HepG2 (cell line): ENCODE results near the gene CACNA1I. TPM values are rescaled to one million over a fixed set of nuclear protein-coding genes. Genes with fewer than 3 reads are reported as not detected.

ENCODE experiments used
- ATF1 ChIP-seq: IDR thresholded peaks from 2 replicates; pipeline ENCODE4 v1.6.1; 2016; ENCODE audit warnings: mild to moderate bottlenecking, control low read depth
- ATF7-NPFF ChIP-seq: sonication (generic); formaldehyde crosslinking; IDR thresholded peaks from 2 replicates; pipeline ENCODE4 v1.8.1; 2023; ENCODE audit warnings: mild to moderate bottlenecking, low read depth, missing genetic modification reagents, moderate library complexity
- BRD4 ChIP-seq: sonication (generic); formaldehyde crosslinking; IDR thresholded peaks from 2 replicates; pipeline ENCODE4 v1.4.0; 2020; ENCODE audit warnings: missing genetic modification reagents
- FLYWCH1 ChIP-seq: sonication (generic); formaldehyde crosslinking; IDR thresholded peaks from 2 replicates; pipeline ENCODE4 v1.8.1; 2023; ENCODE audit warnings: mild to moderate bottlenecking, missing genetic modification reagents
- FOSL2 ChIP-seq: sonication (generic); formaldehyde crosslinking; IDR thresholded peaks from 2 replicates; pipeline ENCODE4 v1.4.0; 2020; ENCODE audit warnings: missing genetic modification reagents
- FOXO1 ChIP-seq: sonication (generic); formaldehyde crosslinking; IDR thresholded peaks from 2 replicates; pipeline ENCODE4 v1.4.0; 2020; ENCODE audit warnings: missing genetic modification reagents
- FOXP1 ChIP-seq, 2 experiments: fragments of 450-650 bp in 1 of 2; IDR thresholded peaks; 2 replicates each; pipeline ENCODE4 v1.6.1; 2017 to 2018; ENCODE audit warnings: antibody characterized with exemption in 1 of 2
- HHEX ChIP-seq: IDR thresholded peaks from 2 replicates; pipeline ENCODE4 v1.6.1; 2016; ENCODE audit warnings: control low read depth
- HIVEP1 ChIP-seq: sonication (generic); formaldehyde crosslinking; IDR thresholded peaks from 2 replicates; pipeline ENCODE4 v1.4.0; 2020; ENCODE audit warnings: mild to moderate bottlenecking, missing genetic modification reagents
- HNRNPH1 ChIP-seq: fragments of 200-400 bp; formaldehyde crosslinking; optimal IDR thresholded peaks from 2 replicates; pipeline ENCODE3; 2017; ENCODE audit warnings: mild to moderate bottlenecking, low read depth, low read length
- MLLT10 ChIP-seq: sonication (generic); formaldehyde crosslinking; IDR thresholded peaks from 2 replicates; pipeline ENCODE4 v1.4.0; 2020; ENCODE audit warnings: missing genetic modification reagents
- NFIB ChIP-seq: sonication (generic); formaldehyde crosslinking; IDR thresholded peaks from 2 replicates; pipeline ENCODE4 v1.9.0; 2021; ENCODE audit warnings: missing genetic modification reagents, mild to moderate bottlenecking, borderline replicate concordance
- RBAK ChIP-seq: sonication (generic); formaldehyde crosslinking; IDR thresholded peaks from 2 replicates; pipeline ENCODE4 v1.5.1; 2020; ENCODE audit warnings: mild to moderate bottlenecking, missing genetic modification reagents
- SIX1 ChIP-seq: sonication (generic); formaldehyde crosslinking; IDR thresholded peaks from 2 replicates; pipeline ENCODE4 v1.4.0; 2020; ENCODE audit warnings: missing genetic modification reagents, borderline replicate concordance
- SOX6 ChIP-seq, 2 experiments: fragments of 450-650 bp in 1 of 2; sonication (generic) in 1 of 2; formaldehyde crosslinking in 1 of 2; IDR thresholded peaks; 2 replicates each; pipeline versions ENCODE4 v1.4.0 to v1.6.1; 2017 to 2020; ENCODE audit warnings: antibody characterized with exemption in 1 of 2, mild to moderate bottlenecking in 1 of 2, missing genetic modification reagents in 1 of 2
- SRSF4 ChIP-seq: fragments of 200-400 bp; formaldehyde crosslinking; IDR thresholded peaks from one replicate; pipeline ENCODE4 v1.6.1; 2018; ENCODE audit warnings: mild to moderate bottlenecking, low read depth, low read length, moderate library complexity; ENCODE audit not compliant: poor library complexity, severe bottlenecking
- STAG1 ChIP-seq: sonication (generic); formaldehyde crosslinking; IDR thresholded peaks from 2 replicates; pipeline ENCODE4 v1.4.0; 2020; ENCODE audit warnings: missing genetic modification reagents
- ZBTB3 ChIP-seq: sonication (generic); formaldehyde crosslinking; IDR thresholded peaks from 2 replicates; pipeline ENCODE4 v1.4.0; 2020; ENCODE audit warnings: low read depth, mild to moderate bottlenecking, moderate library complexity, missing genetic modification reagents, borderline replicate concordance
- ZBTB42 ChIP-seq: sonication (generic); formaldehyde crosslinking; IDR thresholded peaks from 2 replicates; pipeline ENCODE4 v1.5.0; 2020; ENCODE audit warnings: mild to moderate bottlenecking, missing genetic modification reagents
- ZNF331 ChIP-seq: sonication (generic); formaldehyde crosslinking; IDR thresholded peaks from 2 replicates; pipeline ENCODE4 v1.4.0; 2020; ENCODE audit warnings: missing genetic modification reagents
- ZNF75D ChIP-seq: sonication (generic); formaldehyde crosslinking; IDR thresholded peaks from 2 replicates; pipeline ENCODE4 v1.8.1; 2023; ENCODE audit warnings: missing genetic modification reagents, mild to moderate bottlenecking, borderline replicate concordance
- ZNF792 ChIP-seq: IDR thresholded peaks from 2 replicates; pipeline ENCODE4 v1.6.1; 2016
- ZNF879 ChIP-seq: sonication (generic); formaldehyde crosslinking; IDR thresholded peaks from 2 replicates; pipeline ENCODE4 v1.8.1; 2023; ENCODE audit warnings: missing genetic modification reagents
- polyA plus RNA-seq, 8 experiments: library from polyadenylated mRNA; depleted of rRNA in 3 of 8; stranded (reverse) in 7 of 8; unstranded in 1 of 8; fragments of >200 nt; fragmentation: Illumina TruSeq in 4 of 8; extraction: Trizol in 4 of 8; gene quantifications; 2 replicates each; pipeline versions ENCODE4 v1.2.1 to v1.2.3, GENCODE V29; 2011 to 2016; ENCODE audit warnings: low read depth in 4 of 8, missing spikeins in 1 of 8, mixed read lengths in 1 of 8; ENCODE audit not compliant: insufficient read depth in 1 of 8
- total RNA-seq, 5 experiments: library from RNA; depleted of rRNA; stranded (reverse); fragments of >200 nt; fragmentation: Illumina TruSeq; extraction: Trizol; gene quantifications; 2 replicates each; pipeline ENCODE4 v1.2.3, GENCODE V29; 2016; ENCODE audit warnings: low read depth in 1 of 5
- TF ChIP-seq, protein P1 (sequence below): sonication (generic); formaldehyde crosslinking; IDR thresholded peaks from 2 replicates; pipeline ENCODE4 v1.4.0; 2020; ENCODE audit warnings: missing genetic modification reagents
- TF ChIP-seq, protein P2 (sequence below): sonication (generic); formaldehyde crosslinking; IDR thresholded peaks from 2 replicates; pipeline ENCODE4 v1.5.0; 2020; ENCODE audit warnings: mild to moderate bottlenecking, missing genetic modification reagents, moderate library complexity
- TF ChIP-seq, protein P3 (sequence below): sonication (generic); formaldehyde crosslinking; IDR thresholded peaks from 2 replicates; pipeline ENCODE4 v1.5.0; 2020; ENCODE audit warnings: missing genetic modification reagents

The CACNA1I gene
- total and polyA plus RNA-seq, 2 of the 13 experiments (the other 11 are each of a cell fraction or from before 2014, with no cell fraction given): not detected

DNA sequence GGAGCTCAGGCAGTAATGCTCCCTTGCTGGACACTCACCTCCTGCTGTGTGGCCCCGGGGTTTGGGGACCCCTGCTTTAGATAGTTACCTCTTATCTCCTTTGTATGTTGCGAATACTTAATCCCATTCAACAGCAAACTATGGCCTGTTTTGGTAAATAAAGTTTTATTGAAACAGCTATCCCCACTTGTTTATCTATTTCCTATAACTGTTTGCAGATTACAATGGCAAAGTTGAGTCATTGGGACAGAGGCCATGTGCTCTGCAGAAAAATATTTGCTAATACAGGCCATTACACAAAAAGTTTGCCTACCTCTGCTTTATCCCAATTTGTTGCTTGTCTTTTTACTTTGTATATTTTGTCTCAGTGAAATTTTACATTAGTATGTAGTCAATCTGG is 68.4 kb downstream of the CACNA1I start (continued):
- TF ChIP-seq, protein P1, sequence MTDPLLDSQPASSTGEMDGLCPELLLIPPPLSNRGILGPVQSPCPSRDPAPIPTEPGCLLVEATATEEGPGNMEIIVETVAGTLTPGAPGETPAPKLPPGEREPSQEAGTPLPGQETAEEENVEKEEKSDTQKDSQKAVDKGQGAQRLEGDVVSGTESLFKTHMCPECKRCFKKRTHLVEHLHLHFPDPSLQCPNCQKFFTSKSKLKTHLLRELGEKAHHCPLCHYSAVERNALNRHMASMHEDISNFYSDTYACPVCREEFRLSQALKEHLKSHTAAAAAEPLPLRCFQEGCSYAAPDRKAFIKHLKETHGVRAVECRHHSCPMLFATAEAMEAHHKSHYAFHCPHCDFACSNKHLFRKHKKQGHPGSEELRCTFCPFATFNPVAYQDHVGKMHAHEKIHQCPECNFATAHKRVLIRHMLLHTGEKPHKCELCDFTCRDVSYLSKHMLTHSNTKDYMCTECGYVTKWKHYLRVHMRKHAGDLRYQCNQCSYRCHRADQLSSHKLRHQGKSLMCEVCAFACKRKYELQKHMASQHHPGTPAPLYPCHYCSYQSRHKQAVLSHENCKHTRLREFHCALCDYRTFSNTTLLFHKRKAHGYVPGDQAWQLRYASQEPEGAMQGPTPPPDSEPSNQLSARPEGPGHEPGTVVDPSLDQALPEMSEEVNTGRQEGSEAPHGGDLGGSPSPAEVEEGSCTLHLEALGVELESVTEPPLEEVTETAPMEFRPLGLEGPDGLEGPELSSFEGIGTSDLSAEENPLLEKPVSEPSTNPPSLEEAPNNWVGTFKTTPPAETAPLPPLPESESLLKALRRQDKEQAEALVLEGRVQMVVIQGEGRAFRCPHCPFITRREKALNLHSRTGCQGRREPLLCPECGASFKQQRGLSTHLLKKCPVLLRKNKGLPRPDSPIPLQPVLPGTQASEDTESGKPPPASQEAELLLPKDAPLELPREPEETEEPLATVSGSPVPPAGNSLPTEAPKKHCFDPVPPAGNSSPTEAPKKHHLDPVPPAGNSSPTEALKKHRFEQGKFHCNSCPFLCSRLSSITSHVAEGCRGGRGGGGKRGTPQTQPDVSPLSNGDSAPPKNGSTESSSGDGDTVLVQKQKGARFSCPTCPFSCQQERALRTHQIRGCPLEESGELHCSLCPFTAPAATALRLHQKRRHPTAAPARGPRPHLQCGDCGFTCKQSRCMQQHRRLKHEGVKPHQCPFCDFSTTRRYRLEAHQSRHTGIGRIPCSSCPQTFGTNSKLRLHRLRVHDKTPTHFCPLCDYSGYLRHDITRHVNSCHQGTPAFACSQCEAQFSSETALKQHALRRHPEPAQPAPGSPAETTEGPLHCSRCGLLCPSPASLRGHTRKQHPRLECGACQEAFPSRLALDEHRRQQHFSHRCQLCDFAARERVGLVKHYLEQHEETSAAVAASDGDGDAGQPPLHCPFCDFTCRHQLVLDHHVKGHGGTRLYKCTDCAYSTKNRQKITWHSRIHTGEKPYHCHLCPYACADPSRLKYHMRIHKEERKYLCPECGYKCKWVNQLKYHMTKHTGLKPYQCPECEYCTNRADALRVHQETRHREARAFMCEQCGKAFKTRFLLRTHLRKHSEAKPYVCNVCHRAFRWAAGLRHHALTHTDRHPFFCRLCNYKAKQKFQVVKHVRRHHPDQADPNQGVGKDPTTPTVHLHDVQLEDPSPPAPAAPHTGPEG (CRISPR knock-in tag): no peak
- TF ChIP-seq SIX1: no peak
- TF ChIP-seq FOSL2 (CRISPR knock-in tag): peak; percentile 56
- TF ChIP-seq ZBTB42 (CRISPR knock-in tag): no peak
- TF ChIP-seq ZNF879: no peak
- no peak for TF ChIP-seq SOX6 (IDR thresholded peaks at IDR 0.05)
- TF ChIP-seq SOX6 (CRISPR knock-in tag; IDR thresholded peaks at IDR 0.05): peak; percentile 37; the same call in 1 of the 2 replicates
- TF ChIP-seq ZBTB3 (CRISPR knock-in tag): no peak
- no peak for TF ChIP-seq MLLT10 (CRISPR knock-in tag)
- TF ChIP-seq FOXO1 (CRISPR knock-in tag): no peak
- TF ChIP-seq HHEX (CRISPR knock-in tag): peak; percentile 62
- TF ChIP-seq, protein P2, sequence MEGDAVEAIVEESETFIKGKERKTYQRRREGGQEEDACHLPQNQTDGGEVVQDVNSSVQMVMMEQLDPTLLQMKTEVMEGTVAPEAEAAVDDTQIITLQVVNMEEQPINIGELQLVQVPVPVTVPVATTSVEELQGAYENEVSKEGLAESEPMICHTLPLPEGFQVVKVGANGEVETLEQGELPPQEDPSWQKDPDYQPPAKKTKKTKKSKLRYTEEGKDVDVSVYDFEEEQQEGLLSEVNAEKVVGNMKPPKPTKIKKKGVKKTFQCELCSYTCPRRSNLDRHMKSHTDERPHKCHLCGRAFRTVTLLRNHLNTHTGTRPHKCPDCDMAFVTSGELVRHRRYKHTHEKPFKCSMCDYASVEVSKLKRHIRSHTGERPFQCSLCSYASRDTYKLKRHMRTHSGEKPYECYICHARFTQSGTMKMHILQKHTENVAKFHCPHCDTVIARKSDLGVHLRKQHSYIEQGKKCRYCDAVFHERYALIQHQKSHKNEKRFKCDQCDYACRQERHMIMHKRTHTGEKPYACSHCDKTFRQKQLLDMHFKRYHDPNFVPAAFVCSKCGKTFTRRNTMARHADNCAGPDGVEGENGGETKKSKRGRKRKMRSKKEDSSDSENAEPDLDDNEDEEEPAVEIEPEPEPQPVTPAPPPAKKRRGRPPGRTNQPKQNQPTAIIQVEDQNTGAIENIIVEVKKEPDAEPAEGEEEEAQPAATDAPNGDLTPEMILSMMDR (CRISPR knock-in tag): 0 out of 2 replicates have a peak, but pooled peaks have one; percentile 6
- TF ChIP-seq ZNF331 (CRISPR knock-in tag): no peak
- TF ChIP-seq FOXP1 (IDR thresholded peaks at IDR 0.05): no peak
- TF ChIP-seq FOXP1 (CRISPR knock-in tag; IDR thresholded peaks at IDR 0.05): 0 out of 2 replicates have a peak, but pooled peaks have one; percentile 22
- no peak for TF ChIP-seq ATF7-NPFF (CRISPR knock-in tag)
- TF ChIP-seq STAG1 (CRISPR knock-in tag): no peak
- no peak for TF ChIP-seq FLYWCH1
- no peak for TF ChIP-seq HNRNPH1
- no peak for TF ChIP-seq SRSF4
- no peak for TF ChIP-seq ATF1 (CRISPR knock-in tag)
- TF ChIP-seq ZNF792 (CRISPR knock-in tag): no peak
- TF ChIP-seq BRD4 (CRISPR knock-in tag): no peak
- no peak for TF ChIP-seq ZNF75D (CRISPR knock-in tag)
- TF ChIP-seq NFIB (CRISPR knock-in tag): no peak
- TF ChIP-seq, protein P3, sequence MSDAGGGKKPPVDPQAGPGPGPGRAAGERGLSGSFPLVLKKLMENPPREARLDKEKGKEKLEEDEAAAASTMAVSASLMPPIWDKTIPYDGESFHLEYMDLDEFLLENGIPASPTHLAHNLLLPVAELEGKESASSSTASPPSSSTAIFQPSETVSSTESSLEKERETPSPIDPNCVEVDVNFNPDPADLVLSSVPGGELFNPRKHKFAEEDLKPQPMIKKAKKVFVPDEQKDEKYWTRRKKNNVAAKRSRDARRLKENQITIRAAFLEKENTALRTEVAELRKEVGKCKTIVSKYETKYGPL: no peak
- no peak for TF ChIP-seq RBAK (CRISPR knock-in tag)
- TF ChIP-seq HIVEP1 (CRISPR knock-in tag): no peak
